ENCODE data around the gene GRM4.

The GRM4 gene

DNA sequence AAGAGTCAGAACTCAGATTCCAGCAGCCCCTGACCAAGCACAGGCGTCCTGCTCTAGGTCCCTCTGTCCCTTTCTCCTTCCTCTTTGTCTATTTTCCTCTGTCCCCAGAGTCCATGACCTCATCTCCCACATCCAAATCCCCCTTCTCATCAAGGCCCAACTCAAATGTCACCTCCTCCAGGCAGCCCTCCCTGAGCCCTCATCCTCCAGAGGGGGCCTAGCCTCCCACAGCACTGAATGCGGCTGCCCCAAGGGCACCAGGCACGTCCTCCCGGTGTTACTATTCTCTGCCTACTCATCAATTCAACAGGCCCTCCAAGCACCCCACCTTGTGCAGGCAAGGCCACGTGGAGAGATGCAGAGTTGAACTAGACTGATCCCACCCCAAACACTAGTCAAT lies 49.7 kb downstream of the GRM4 start:
- Histone ChIP-seq H3K4me1 (ENCODE audit: low read length) (peaks cover 17% of the 10 kb centered on the region), H2AFZ (ENCODE audit: low read length) (no peak overlapping the region)
- TF ChIP-seq, protein P1, sequence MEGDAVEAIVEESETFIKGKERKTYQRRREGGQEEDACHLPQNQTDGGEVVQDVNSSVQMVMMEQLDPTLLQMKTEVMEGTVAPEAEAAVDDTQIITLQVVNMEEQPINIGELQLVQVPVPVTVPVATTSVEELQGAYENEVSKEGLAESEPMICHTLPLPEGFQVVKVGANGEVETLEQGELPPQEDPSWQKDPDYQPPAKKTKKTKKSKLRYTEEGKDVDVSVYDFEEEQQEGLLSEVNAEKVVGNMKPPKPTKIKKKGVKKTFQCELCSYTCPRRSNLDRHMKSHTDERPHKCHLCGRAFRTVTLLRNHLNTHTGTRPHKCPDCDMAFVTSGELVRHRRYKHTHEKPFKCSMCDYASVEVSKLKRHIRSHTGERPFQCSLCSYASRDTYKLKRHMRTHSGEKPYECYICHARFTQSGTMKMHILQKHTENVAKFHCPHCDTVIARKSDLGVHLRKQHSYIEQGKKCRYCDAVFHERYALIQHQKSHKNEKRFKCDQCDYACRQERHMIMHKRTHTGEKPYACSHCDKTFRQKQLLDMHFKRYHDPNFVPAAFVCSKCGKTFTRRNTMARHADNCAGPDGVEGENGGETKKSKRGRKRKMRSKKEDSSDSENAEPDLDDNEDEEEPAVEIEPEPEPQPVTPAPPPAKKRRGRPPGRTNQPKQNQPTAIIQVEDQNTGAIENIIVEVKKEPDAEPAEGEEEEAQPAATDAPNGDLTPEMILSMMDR (IDR thresholded peaks at IDR 0.05; ENCODE audit: low read length) = no peak
- TF ChIP-seq EZH2phosphoT487 (IDR thresholded peaks at IDR 0.05; ENCODE audit: low read length) (no peak), EZH2 (optimal IDR thresholded peaks at IDR 0.05; ENCODE audit: low read depth, low read length) (no peak)

DNA sequence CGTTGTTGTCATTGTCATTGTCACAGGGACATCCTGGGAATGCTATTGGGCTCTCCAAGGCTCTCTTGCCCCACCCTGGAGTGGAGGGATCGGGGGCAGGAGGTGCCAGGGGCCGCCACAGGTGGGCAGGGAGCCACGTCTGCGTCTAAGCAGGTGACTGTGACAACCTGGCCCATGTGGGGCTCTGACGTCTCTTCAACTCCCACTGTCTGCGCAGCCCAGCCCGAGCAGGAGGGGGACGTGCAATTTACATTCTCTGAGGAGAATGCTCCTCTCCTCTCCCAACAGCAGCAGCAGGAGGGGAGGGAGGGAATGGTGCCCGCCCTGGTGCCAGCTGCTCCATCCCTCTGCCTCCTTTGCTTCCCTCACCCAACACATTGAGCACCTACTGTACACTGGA lies 50.1 kb downstream of the GRM4 start:
- Histone ChIP-seq H3K36me3 (replicated peaks; ENCODE audit: insufficient read depth, low read length) (no peaks in the 10 kb centered on the region), H3K4me1 (ENCODE audit: low read length) (peaks cover 17% of the 10 kb centered on the region), H3K4me2 (ENCODE audit: low read depth, low read length) (no peak overlapping the region), H3K27ac (ENCODE audit: low read length) (no peak overlapping the region), H4K20me1 (ENCODE audit: insufficient read depth, low read length) (no peaks in the 10 kb centered on the region), H3K79me2 (ENCODE audit: low read length) (no peaks in the 10 kb centered on the region), H3K9ac (ENCODE audit: low read length) (no peak overlapping the region), H3K4me3 (ENCODE audit: low read length) (no peak overlapping the region), H3K9me3 (replicated peaks; ENCODE audit: insufficient read depth, low read length) (no peaks in the 10 kb centered on the region), H2AFZ (ENCODE audit: low read length) (no peak overlapping the region), H3K27me3 (replicated peaks; ENCODE audit: insufficient read depth, low read length) (peaks cover 44% of the 10 kb centered on the region), H3K9me2 (replicated peaks; ENCODE audit: insufficient read depth, low read length) (no peaks in the 10 kb centered on the region), H3F3A (ENCODE audit: insufficient read depth, low read length) (peaks cover 8% of the 10 kb centered on the region)
- no peak for DNase-seq
- TF ChIP-seq, protein P1 (IDR thresholded peaks at IDR 0.05; ENCODE audit: low read length) = no peak
- no peak for TF ChIP-seq EZH2 (optimal IDR thresholded peaks at IDR 0.05; ENCODE audit: low read depth, low read length)
- no peak for TF ChIP-seq EZH2phosphoT487 (IDR thresholded peaks at IDR 0.05; ENCODE audit: low read length)

More for the DNA sequence above, 49.7 kb downstream of the GRM4 start:
- Histone ChIP-seq H3K36me3 (replicated peaks; ENCODE audit: insufficient read depth, low read length) (no peaks in the 10 kb centered on the region), H3K4me2 (ENCODE audit: low read depth, low read length) (no peak overlapping the region), H3K79me2 (ENCODE audit: low read length) (no peaks in the 10 kb centered on the region), H4K20me1 (ENCODE audit: insufficient read depth, low read length) (no peaks in the 10 kb centered on the region), H3K27ac (ENCODE audit: low read length) (no peak overlapping the region), H3K9me2 (replicated peaks; ENCODE audit: insufficient read depth, low read length) (no peaks in the 10 kb centered on the region), H3K9me3 (replicated peaks; ENCODE audit: insufficient read depth, low read length) (no peaks in the 10 kb centered on the region), H3F3A (ENCODE audit: insufficient read depth, low read length) (peaks cover 8% of the 10 kb centered on the region), H3K9ac (ENCODE audit: low read length) (no peak overlapping the region), H3K27me3 (replicated peaks; ENCODE audit: insufficient read depth, low read length) (peaks cover 44% of the 10 kb centered on the region), H3K4me3 (ENCODE audit: low read length) (no peak overlapping the region)
- no peak for DNase-seq

DNA sequence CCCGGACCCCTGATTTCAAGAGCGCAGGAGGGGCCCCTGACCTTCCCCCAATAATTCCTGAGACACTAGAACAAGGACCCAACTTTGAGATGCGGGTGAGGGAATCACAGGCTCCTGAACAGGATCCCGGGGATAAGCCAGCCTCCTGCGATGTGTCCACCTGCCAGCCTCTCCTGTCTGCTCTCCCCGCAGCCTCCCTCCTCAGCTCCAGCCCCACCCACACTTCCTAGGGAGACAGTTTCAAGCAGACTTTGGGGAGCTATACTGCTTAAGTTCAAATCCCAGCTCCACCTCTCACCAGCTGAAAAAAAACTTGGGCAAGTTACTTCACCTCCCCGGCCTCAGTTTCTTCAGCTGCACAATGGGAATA lies 50.8 kb downstream of the GRM4 start:
- Histone ChIP-seq H3K9ac (ENCODE audit: low read length) (no peak overlapping the region), H3K9me3 (replicated peaks; ENCODE audit: insufficient read depth, low read length) (no peaks in the 10 kb centered on the region), H3K4me1 (ENCODE audit: low read length) (peaks cover 17% of the 10 kb centered on the region), H3K79me2 (ENCODE audit: low read length) (no peaks in the 10 kb centered on the region), H2AFZ (ENCODE audit: low read length) (no peak overlapping the region), H4K20me1 (ENCODE audit: insufficient read depth, low read length) (no peaks in the 10 kb centered on the region), H3F3A (ENCODE audit: insufficient read depth, low read length) (peaks cover 8% of the 10 kb centered on the region), H3K4me2 (ENCODE audit: low read depth, low read length) (no peak overlapping the region), H3K9me2 (replicated peaks; ENCODE audit: insufficient read depth, low read length) (no peaks in the 10 kb centered on the region), H3K4me3 (ENCODE audit: low read length) (no peak overlapping the region), H3K27ac (ENCODE audit: low read length) (no peak overlapping the region), H3K36me3 (replicated peaks; ENCODE audit: insufficient read depth, low read length) (no peaks in the 10 kb centered on the region), H3K27me3 (replicated peaks; ENCODE audit: insufficient read depth, low read length) (peaks cover 44% of the 10 kb centered on the region)
- no peak for DNase-seq
- no peak for TF ChIP-seq EZH2phosphoT487 (IDR thresholded peaks at IDR 0.05; ENCODE audit: low read length)
- no peak for TF ChIP-seq EZH2 (optimal IDR thresholded peaks at IDR 0.05; ENCODE audit: low read depth, low read length)
- TF ChIP-seq, protein P1 (IDR thresholded peaks at IDR 0.05; ENCODE audit: low read length) = no peak
